RCC 7860 (cell line): ENCODE data around the gene POLR3GL.
"Not testable (repeated sequence)": the region's sequence is repeated elsewhere in the genome, so short reads cannot be mapped to it uniquely, and the experiment has no call there.

Source experiments
- DNase-seq: peaks from one replicate; pipeline ENCODE4 v3.0.0-alpha.2; 2015; ENCODE audit warnings: low spot score
- FAIRE-seq: peaks from 2 replicates; lab custom pipeline; 2012; peaks lifted over from hg19 to GRCh38; lab: Jason Lieb, UNC

Gene POLR3GL

GRCh38 chr1:145964328-145965118 is at the start of gene POLR3GL, which contains the start of gene ANKRD34A:
Gene POLR3GL, plus strand, starts transcription at chr1:145964690. Its CDS starts 10,176 bp downstream, at chr1:145974866.
Gene ANKRD34A, minus strand, starts transcription at chr1:145964575. Its CDS starts 2,816 bp downstream, at chr1:145961759.
- peak; percentile 84 for FAIRE-seq
- DNase-seq: peak; percentile 89

- FAIRE-seq: peak; percentile 55
- DNase-seq: peak; percentile 83
Observed at GRCh38 chr1:145916745-145917144, 47.7 kb upstream of the POLR3GL start.

GRCh38 chr1:145917595-145917994 is 46.9 kb upstream of the POLR3GL start:
- DNase-seq (no peak), FAIRE-seq (no peak)

- DNase-seq (peak; percentile 62), FAIRE-seq (no peak)
Observed at GRCh38 chr1:145918144-145918991, 46.1 kb upstream of the POLR3GL start, which contains the start of gene PEX11B. Gene PEX11B, minus strand, starts transcription at chr1:145918717. Its CDS starts 29 bp downstream, at chr1:145918688.

- FAIRE-seq (peak; percentile 7), DNase-seq (peak; percentile 78)
Observed at GRCh38 chr1:145918992-145919939, 45.2 kb upstream of the POLR3GL start.

GRCh38 chr1:145920297-145920696 is 44.2 kb upstream of the POLR3GL start:
- not testable (repeated sequence) for DNase-seq, FAIRE-seq

GRCh38 chr1:145922266-145922665 is 42.2 kb upstream of the POLR3GL start:
- FAIRE-seq (no peak), DNase-seq (no peak)

GRCh38 chr1:145926686-145927062 is 37.8 kb upstream of the POLR3GL start:
- no peak for FAIRE-seq
- DNase-seq: no peak

GRCh38 chr1:145927063-145927886 is 37.2 kb upstream of the POLR3GL start, which contains the start of gene RBM8A:
Gene RBM8A, minus strand, starts transcription at chr1:145927484. Its CDS starts 58 bp downstream, at chr1:145927426.
- DNase-seq (peak; percentile 97), FAIRE-seq (peak; percentile 85)

- DNase-seq: no peak
- FAIRE-seq: no peak
Observed at GRCh38 chr1:145927916-145928643, 36.4 kb upstream of the POLR3GL start.

GRCh38 chr1:145932522-145933009 is 31.9 kb upstream of the POLR3GL start:
- not testable (repeated sequence) for FAIRE-seq, DNase-seq

GRCh38 chr1:145935708-145936107 is 28.8 kb upstream of the POLR3GL start:
- FAIRE-seq (no peak), DNase-seq (no peak)

- DNase-seq: no peak
- no peak for FAIRE-seq
Observed at GRCh38 chr1:145936247-145936646, 28.2 kb upstream of the POLR3GL start.

- DNase-seq (no peak), FAIRE-seq (no peak)
Observed at GRCh38 chr1:145937436-145937835, 27.1 kb upstream of the POLR3GL start.

- FAIRE-seq: no peak
- no peak for DNase-seq
Observed at GRCh38 chr1:145942405-145942804, 22.1 kb upstream of the POLR3GL start.

GRCh38 chr1:145942871-145943270 is 21.6 kb upstream of the POLR3GL start:
- no peak for FAIRE-seq
- no peak for DNase-seq

- FAIRE-seq (no peak), DNase-seq (no peak)
Observed at GRCh38 chr1:145944532-145944931, 20.0 kb upstream of the POLR3GL start.

- DNase-seq: no peak
- no peak for FAIRE-seq
Observed at GRCh38 chr1:145946477-145946986, 18.0 kb upstream of the POLR3GL start.
